Neural progenitor cell (in vitro differentiated cells): Measurements from ENCODE around the gene PPP2R2C. TPM values are rescaled to one million over a fixed set of nuclear protein-coding genes. Genes with fewer than 3 reads are reported as not detected.
A peak's percentile ranks its signal among the peaks of the same experiment; 100 is the strongest.

Experiments used
- DNase-seq: peaks from one replicate; pipeline ENCODE4 v3.0.0-alpha.2; 2016; ENCODE audit warnings: low spot score
- H2AFZ ChIP-seq: fragments of 200-600 bp; sonication (generic); replicated peaks from 2 replicates; pipeline ENCODE4 v1.6.1; 2016; ENCODE audit warnings: antibody characterized with exemption
- H3F3A ChIP-seq: fragments of 200-600 bp; sonication (generic); 2 replicates; pipeline ENCODE4 v1.6.1; 2016; ENCODE audit warnings: antibody characterized with exemption, low read depth
- H3K27ac ChIP-seq: fragments of 200-600 bp; sonication (generic); 2 replicates; pipeline ENCODE4 v1.5.1; 2016; ENCODE audit warnings: mild to moderate bottlenecking
- H3K27me3 ChIP-seq: fragments of 200-600 bp; sonication (generic); 2 replicates; pipeline ENCODE4 v1.6.1; 2016; ENCODE audit warnings: mild to moderate bottlenecking, moderate library complexity
- H3K36me3 ChIP-seq: fragments of 200-600 bp; sonication (generic); 2 replicates; pipeline ENCODE4 v1.5.1; 2016
- H3K4me1 ChIP-seq: fragments of 200-600 bp; sonication (generic); 2 replicates; pipeline ENCODE4 v1.6.1; 2016; ENCODE audit warnings: mixed run types
- H3K4me2 ChIP-seq: fragments of 200-600 bp; sonication (generic); 2 replicates; pipeline ENCODE4 v1.6.1; 2016
- H3K4me3 ChIP-seq: fragments of 200-600 bp; sonication (generic); 2 replicates; pipeline ENCODE4 v1.5.1; 2016
- H3K79me2 ChIP-seq: fragments of 200-600 bp; sonication (generic); 2 replicates; pipeline ENCODE4 v1.6.1; 2016; ENCODE audit warnings: low read depth
- H3K9ac ChIP-seq: fragments of 200-600 bp; sonication (generic); 2 replicates; pipeline ENCODE4 v1.6.1; 2016
- H3K9me3 ChIP-seq: fragments of 200-600 bp; sonication (generic); 2 replicates; pipeline ENCODE4 v1.5.1; 2016; ENCODE audit warnings: low read depth
- H4K20me1 ChIP-seq: fragments of 200-600 bp; sonication (generic); 2 replicates; pipeline ENCODE4 v1.6.1; 2016; ENCODE audit warnings: low read depth
- H3K27ac Mint-ChIP-seq: 3 replicates; pipeline ENCODE4 v1.8.0; 2021; ENCODE audit warnings: mixed read lengths
- H3K27me3 Mint-ChIP-seq: 2 replicates; pipeline ENCODE4 v1.8.0; 2022; ENCODE audit warnings: low read depth, mild to moderate bottlenecking, inconsistent platforms, moderate library complexity, mixed read lengths; ENCODE audit not compliant: insufficient read depth
- H3K36me3 Mint-ChIP-seq: 3 replicates; pipeline ENCODE4 v1.8.0; 2021; ENCODE audit warnings: mixed read lengths
- H3K4me1 Mint-ChIP-seq: 3 replicates; pipeline ENCODE4 v1.8.0; 2021; ENCODE audit warnings: mixed read lengths
- H3K4me3 Mint-ChIP-seq: 3 replicates; pipeline ENCODE4 v1.8.0; 2021; ENCODE audit warnings: mild to moderate bottlenecking, moderate library complexity, mixed read lengths
- H3K9me3 Mint-ChIP-seq: 3 replicates; pipeline ENCODE4 v1.8.0; 2020; ENCODE audit warnings: mixed read lengths
- CTCF ChIP-seq: fragments of 200-600 bp; sonication (generic); IDR thresholded peaks from 2 replicates; pipeline ENCODE4 v1.5.1; 2017; ENCODE audit warnings: antibody characterized with exemption, mild to moderate bottlenecking
- EZH2 ChIP-seq: fragments of 200-600 bp; sonication (generic); IDR thresholded peaks from 2 replicates; pipeline ENCODE4 v1.6.1; 2017; ENCODE audit warnings: antibody characterized with exemption, mild to moderate bottlenecking, moderate library complexity
- EZH2phosphoT487 ChIP-seq: fragments of 200-600 bp; sonication (generic); IDR thresholded peaks from 2 replicates; pipeline ENCODE4 v1.6.1; 2017; ENCODE audit warnings: antibody characterized with exemption
- total RNA-seq: library from RNA; depleted of rRNA; stranded (reverse); fragments of >200 nt; gene quantifications from 2 replicates; pipeline ENCODE4 v1.2.3, GENCODE V29; 2015; ENCODE audit warnings: low replicate concordance

The PPP2R2C gene
- total RNA-seq, 1 donor from 2014 or later: 3.5 TPM

GRCh38 chr4:6425336-6425735, 47.1 kb downstream of the PPP2R2C start:
- no peak overlapping the region for H3K9ac ChIP-seq
- Mint-ChIP-seq H3K27ac (peak overlapping the region; percentile 50), H3K9me3 (no peaks in the 10 kb centered on the region), H3K4me3 (no peak overlapping the region), H3K4me1 (no peaks in the 10 kb centered on the region), H3K27me3 (peaks cover 15% of the 10 kb centered on the region), H3K36me3 (no peaks in the 10 kb centered on the region)
- H3K4me1 ChIP-seq: no peaks in the 10 kb centered on the region
- no peaks in the 10 kb centered on the region for H3F3A ChIP-seq
- H3K9me3 ChIP-seq: no peaks in the 10 kb centered on the region
- H4K20me1 ChIP-seq: no peaks in the 10 kb centered on the region
- no peaks in the 10 kb centered on the region for H3K36me3 ChIP-seq
- no peaks in the 10 kb centered on the region for H3K27me3 ChIP-seq
- TF ChIP-seq EZH2: no peak
- no peak overlapping the region for H3K27ac ChIP-seq
- H2AFZ ChIP-seq: no peak overlapping the region
- no peaks in the 10 kb centered on the region for H3K79me2 ChIP-seq
- no peak overlapping the region for H3K4me2 ChIP-seq
- H3K4me3 ChIP-seq: no peak overlapping the region
- no peak for DNase-seq

- Histone ChIP-seq H3K4me1 (no peaks in the 10 kb centered on the region), H3K27me3 (no peaks in the 10 kb centered on the region), H3K4me2 (no peak overlapping the region), H3K79me2 (no peaks in the 10 kb centered on the region), H3F3A (no peaks in the 10 kb centered on the region), H2AFZ (no peak overlapping the region), H3K36me3 (no peaks in the 10 kb centered on the region), H4K20me1 (no peaks in the 10 kb centered on the region), H3K9ac (no peak overlapping the region), H3K27ac (no peak overlapping the region), H3K4me3 (no peak overlapping the region), H3K9me3 (no peaks in the 10 kb centered on the region)
- no peaks in the 10 kb centered on the region for H3K36me3 Mint-ChIP-seq
- no peak for DNase-seq
- H3K4me1 Mint-ChIP-seq: no peaks in the 10 kb centered on the region
- no peaks in the 10 kb centered on the region for H3K9me3 Mint-ChIP-seq
- no peak overlapping the region for H3K27ac Mint-ChIP-seq
- no peak overlapping the region for H3K4me3 Mint-ChIP-seq
- H3K27me3 Mint-ChIP-seq: peaks cover 15% of the 10 kb centered on the region
- TF ChIP-seq CTCF (no peak), EZH2 (no peak), EZH2phosphoT487 (no peak)
Observed at GRCh38 chr4:6424425-6424824, 48.0 kb downstream of the PPP2R2C start.

GRCh38 chr4:6423575-6423974, 48.8 kb downstream of the PPP2R2C start:
- H3K4me2 ChIP-seq: no peak overlapping the region
- H3K4me1 Mint-ChIP-seq: no peaks in the 10 kb centered on the region
- H4K20me1 ChIP-seq: no peaks in the 10 kb centered on the region
- H3K27ac Mint-ChIP-seq: no peak overlapping the region
- H3K27ac ChIP-seq: no peak overlapping the region
- H2AFZ ChIP-seq: no peak overlapping the region
- H3K27me3 Mint-ChIP-seq: peaks cover 15% of the 10 kb centered on the region
- H3K36me3 ChIP-seq: no peaks in the 10 kb centered on the region
- no peaks in the 10 kb centered on the region for H3K9me3 Mint-ChIP-seq
- TF ChIP-seq EZH2: no peak
- no peaks in the 10 kb centered on the region for H3F3A ChIP-seq
- H3K9me3 ChIP-seq: no peaks in the 10 kb centered on the region
- no peaks in the 10 kb centered on the region for H3K36me3 Mint-ChIP-seq
- no peak overlapping the region for H3K4me3 ChIP-seq
- H3K79me2 ChIP-seq: no peaks in the 10 kb centered on the region
- DNase-seq: no peak
- no peak overlapping the region for H3K9ac ChIP-seq
- no peaks in the 10 kb centered on the region for H3K4me1 ChIP-seq
- no peaks in the 10 kb centered on the region for H3K27me3 ChIP-seq
- no peak overlapping the region for H3K4me3 Mint-ChIP-seq

- Histone ChIP-seq H3K36me3 (no peaks in the 10 kb centered on the region), H3K9ac (no peak overlapping the region), H3K4me1 (no peaks in the 10 kb centered on the region), H3F3A (no peaks in the 10 kb centered on the region), H3K27me3 (no peaks in the 10 kb centered on the region), H4K20me1 (no peaks in the 10 kb centered on the region), H3K4me3 (no peak overlapping the region), H2AFZ (no peak overlapping the region), H3K9me3 (no peaks in the 10 kb centered on the region), H3K79me2 (no peaks in the 10 kb centered on the region), H3K27ac (no peak overlapping the region), H3K4me2 (no peak overlapping the region)
- H3K36me3 Mint-ChIP-seq: no peaks in the 10 kb centered on the region
- no peak overlapping the region for H3K4me3 Mint-ChIP-seq
- no peak overlapping the region for H3K27ac Mint-ChIP-seq
- H3K27me3 Mint-ChIP-seq: peaks cover 15% of the 10 kb centered on the region
- TF ChIP-seq EZH2phosphoT487 (no peak), EZH2 (no peak), CTCF (no peak)
- no peaks in the 10 kb centered on the region for H3K9me3 Mint-ChIP-seq
- no peak for DNase-seq
- no peaks in the 10 kb centered on the region for H3K4me1 Mint-ChIP-seq
Observed at GRCh38 chr4:6422866-6423265, 49.5 kb downstream of the PPP2R2C start.
